HFFc6 (cell line): Measurements from ENCODE around the gene BSDC1. TPM values are rescaled to one million over a fixed set of nuclear protein-coding genes. Genes with fewer than 3 reads are reported as not detected.

Experiments
- DNase-seq: peaks from one replicate; pipeline ENCODE4 v3.0.0-alpha.2; 2018
- H3K27ac Mint-ChIP-seq: 2 replicates; pipeline ENCODE4 v1.8.0; 2020; ENCODE audit warnings: mild to moderate bottlenecking, mixed read lengths
- H3K27me3 Mint-ChIP-seq: 2 replicates; pipeline ENCODE4 v1.8.0; 2021; ENCODE audit warnings: mild to moderate bottlenecking, moderate library complexity, mixed read lengths; ENCODE audit not compliant: insufficient read depth
- H3K36me3 Mint-ChIP-seq: 2 replicates; pipeline ENCODE4 v1.8.0; 2021; ENCODE audit warnings: low read depth, mixed read lengths
- H3K4me1 Mint-ChIP-seq: 2 replicates; pipeline ENCODE4 v1.8.0; 2020; ENCODE audit warnings: low read depth, mixed read lengths
- H3K4me3 Mint-ChIP-seq: 2 replicates; pipeline ENCODE4 v1.8.0; 2020; ENCODE audit warnings: mild to moderate bottlenecking, moderate library complexity, mixed read lengths
- H3K9me3 Mint-ChIP-seq: 2 replicates; pipeline ENCODE4 v1.8.0; 2020; ENCODE audit warnings: mild to moderate bottlenecking, mixed read lengths
- total RNA-seq, 6 experiments: library from RNA; stranded (reverse); fragmentation: NEBNext Ultra II Directional; extraction: Animal tissue kit (Norgen Biotek cat#: 25700); gene quantifications; 2 replicates in 1 of 6; 3 replicates in 5 of 6; pipeline ENCODE4 v1.2.3, GENCODE V29; 2021
- TF ChIP-seq, protein P1 (sequence below): fragments of 200-600 bp; sonication (generic); IDR thresholded peaks from 2 replicates; pipeline ENCODE4 v1.5.0; 2021; ENCODE audit warnings: antibody characterized with exemption, mild to moderate bottlenecking

The BSDC1 gene
- total RNA-seq, 6 experiments from 2014 or later: 52.9 to 65.5 (median 60.1) TPM

DNA sequence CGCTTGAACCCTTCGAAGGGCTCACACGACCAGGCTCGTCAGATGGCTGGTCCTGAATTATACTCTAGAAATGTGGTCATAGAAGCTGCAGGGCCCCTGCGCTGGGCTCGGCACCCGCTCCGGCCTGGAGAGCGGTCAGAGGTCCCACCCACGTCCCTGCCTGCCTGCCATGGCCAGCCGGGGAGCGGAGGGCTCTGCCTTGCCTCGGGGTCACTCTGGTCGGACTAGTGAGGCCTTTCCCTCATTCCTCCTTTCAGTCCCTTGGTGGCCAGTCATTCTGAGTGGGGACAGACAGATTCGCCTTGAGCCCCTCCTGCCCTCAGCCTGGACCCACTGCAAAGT, 57.7 kb downstream of the BSDC1 start:
- TF ChIP-seq, protein P1, sequence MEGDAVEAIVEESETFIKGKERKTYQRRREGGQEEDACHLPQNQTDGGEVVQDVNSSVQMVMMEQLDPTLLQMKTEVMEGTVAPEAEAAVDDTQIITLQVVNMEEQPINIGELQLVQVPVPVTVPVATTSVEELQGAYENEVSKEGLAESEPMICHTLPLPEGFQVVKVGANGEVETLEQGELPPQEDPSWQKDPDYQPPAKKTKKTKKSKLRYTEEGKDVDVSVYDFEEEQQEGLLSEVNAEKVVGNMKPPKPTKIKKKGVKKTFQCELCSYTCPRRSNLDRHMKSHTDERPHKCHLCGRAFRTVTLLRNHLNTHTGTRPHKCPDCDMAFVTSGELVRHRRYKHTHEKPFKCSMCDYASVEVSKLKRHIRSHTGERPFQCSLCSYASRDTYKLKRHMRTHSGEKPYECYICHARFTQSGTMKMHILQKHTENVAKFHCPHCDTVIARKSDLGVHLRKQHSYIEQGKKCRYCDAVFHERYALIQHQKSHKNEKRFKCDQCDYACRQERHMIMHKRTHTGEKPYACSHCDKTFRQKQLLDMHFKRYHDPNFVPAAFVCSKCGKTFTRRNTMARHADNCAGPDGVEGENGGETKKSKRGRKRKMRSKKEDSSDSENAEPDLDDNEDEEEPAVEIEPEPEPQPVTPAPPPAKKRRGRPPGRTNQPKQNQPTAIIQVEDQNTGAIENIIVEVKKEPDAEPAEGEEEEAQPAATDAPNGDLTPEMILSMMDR: no peak
- Mint-ChIP-seq H3K36me3 (peaks cover 9% of the 10 kb centered on the region; the same call in 1 of the 2 replicates), H3K9me3 (no peaks in the 10 kb centered on the region), H3K27ac (no peak overlapping the region), H3K27me3 (peaks cover 4% of the 10 kb centered on the region), H3K4me3 (peak overlapping the region; percentile 56), H3K4me1 (peaks cover 32% of the 10 kb centered on the region)
- no peak for DNase-seq

DNA sequence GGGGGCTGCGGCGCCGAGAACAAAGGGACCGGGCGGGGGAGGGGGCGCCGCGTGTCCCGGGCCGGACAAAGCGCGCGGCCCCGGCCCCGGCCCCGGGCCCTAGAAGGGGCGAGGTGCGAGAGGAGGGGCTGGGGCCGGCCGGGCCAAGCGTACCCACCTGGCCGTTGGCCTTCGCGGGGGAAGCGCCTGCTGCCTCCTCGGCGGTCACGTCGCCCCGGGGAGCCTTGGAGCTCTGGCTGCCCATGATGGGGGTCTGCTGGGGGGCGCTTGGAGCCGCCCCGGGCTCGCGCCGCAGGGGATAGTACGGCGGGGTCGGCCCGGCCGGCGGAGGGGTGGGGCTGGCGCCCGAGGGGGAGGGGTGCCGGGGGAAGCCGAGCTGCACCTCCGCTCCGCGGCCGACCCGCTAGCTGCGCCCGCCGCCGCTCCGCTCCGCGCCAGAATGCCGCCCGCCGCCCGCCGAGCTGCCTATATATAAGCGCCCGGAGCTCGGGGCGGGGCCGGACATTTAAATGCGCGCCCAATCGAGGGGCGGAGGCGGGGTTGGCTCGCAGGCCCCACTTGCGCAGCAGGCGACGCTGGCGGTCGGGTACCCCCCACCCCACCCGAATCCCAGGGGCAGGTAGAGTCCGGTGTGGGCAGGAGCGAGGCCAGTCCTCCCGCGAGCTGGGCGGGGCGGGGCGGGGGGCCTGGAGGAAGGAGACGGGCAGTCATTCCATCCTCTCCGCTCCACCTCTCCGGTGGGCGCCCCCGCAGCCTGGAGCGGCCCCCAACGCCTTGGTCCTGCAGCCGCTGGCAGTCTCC, 58.3 kb downstream of the BSDC1 start, which contains the start of gene MARCKSL1:
Gene MARCKSL1 (minus strand): TSS at position 444 of the 801 bp plus-strand sequence. CDS start 200 bp downstream, at position 244.
- Mint-ChIP-seq H3K36me3 (peaks cover 9% of the 10 kb centered on the region; the same call in 1 of the 2 replicates), H3K9me3 (no peaks in the 10 kb centered on the region), H3K27me3 (peaks cover 4% of the 10 kb centered on the region), H3K27ac (no peak within 1 kb of the TSS), H3K4me3 (peak within 1 kb of the TSS; percentile 83), H3K4me1 (peaks cover 32% of the 10 kb centered on the region)
- no peak for DNase-seq
- TF ChIP-seq, protein P1: no peak

DNA sequence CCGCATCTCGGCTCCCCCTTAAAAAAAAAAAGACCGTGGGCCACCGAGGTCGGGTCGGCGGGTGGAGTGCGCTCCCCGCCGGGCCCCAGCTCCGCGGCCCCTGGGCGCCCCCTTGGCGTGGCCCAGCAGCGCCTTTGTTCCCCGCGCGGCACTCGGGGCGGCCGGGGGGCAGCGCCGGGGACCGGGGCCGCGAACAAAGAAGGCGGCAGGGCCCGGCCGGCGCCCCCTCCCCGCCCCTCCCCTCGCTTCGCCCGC, 58.8 kb downstream of the BSDC1 start:
- Mint-ChIP-seq H3K27ac (no peak overlapping the region), H3K36me3 (peaks cover 9% of the 10 kb centered on the region; the same call in 1 of the 2 replicates), H3K4me1 (peaks cover 32% of the 10 kb centered on the region), H3K4me3 (no peak overlapping the region), H3K27me3 (peaks cover 4% of the 10 kb centered on the region), H3K9me3 (no peaks in the 10 kb centered on the region)
- no peak for DNase-seq
- TF ChIP-seq, protein P1: no peak

DNA sequence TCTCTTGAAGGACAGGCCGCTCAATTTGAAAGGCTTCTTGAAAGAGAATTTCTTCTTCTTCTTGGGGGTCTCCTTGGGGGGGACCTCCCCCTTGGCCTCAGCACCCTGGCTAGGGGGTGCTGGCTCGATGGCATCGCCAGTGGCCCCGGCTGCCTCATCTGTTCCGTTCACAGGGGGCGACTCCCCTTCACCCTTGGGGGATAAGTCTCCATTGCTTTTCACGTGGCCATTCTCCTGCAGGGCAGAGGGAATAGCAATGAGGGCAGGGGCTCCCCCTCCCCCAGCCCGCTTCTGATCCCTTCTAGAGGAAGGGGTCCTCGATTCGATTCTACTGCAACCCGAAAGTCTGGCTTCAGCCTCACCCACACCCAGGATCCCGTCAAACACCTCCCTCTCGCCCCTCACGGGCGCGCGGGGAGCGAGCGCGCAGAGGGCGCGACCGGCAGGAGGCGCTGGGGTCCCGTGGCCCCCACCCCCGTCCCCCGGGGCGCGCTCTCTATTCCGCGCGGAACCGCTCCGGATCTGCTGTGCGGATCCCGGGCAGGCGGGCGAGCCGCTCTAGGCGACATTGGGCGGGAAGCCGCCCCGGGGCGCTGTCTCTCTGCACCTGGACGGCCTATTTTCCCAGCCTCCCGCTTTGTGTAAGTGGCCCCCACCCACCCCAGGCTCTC, 59.2 kb downstream of the BSDC1 start:
- TF ChIP-seq, protein P1: peak; percentile 80
- H3K4me3 Mint-ChIP-seq: peak overlapping the region; percentile 83
- no peaks in the 10 kb centered on the region for H3K9me3 Mint-ChIP-seq
- DNase-seq: no peak
- peaks cover 31% of the 10 kb centered on the region for H3K4me1 Mint-ChIP-seq
- H3K36me3 Mint-ChIP-seq: peaks cover 11% of the 10 kb centered on the region; the same call in 1 of the 2 replicates
- H3K27ac Mint-ChIP-seq: no peak overlapping the region
- H3K27me3 Mint-ChIP-seq: peaks cover 4% of the 10 kb centered on the region

DNA sequence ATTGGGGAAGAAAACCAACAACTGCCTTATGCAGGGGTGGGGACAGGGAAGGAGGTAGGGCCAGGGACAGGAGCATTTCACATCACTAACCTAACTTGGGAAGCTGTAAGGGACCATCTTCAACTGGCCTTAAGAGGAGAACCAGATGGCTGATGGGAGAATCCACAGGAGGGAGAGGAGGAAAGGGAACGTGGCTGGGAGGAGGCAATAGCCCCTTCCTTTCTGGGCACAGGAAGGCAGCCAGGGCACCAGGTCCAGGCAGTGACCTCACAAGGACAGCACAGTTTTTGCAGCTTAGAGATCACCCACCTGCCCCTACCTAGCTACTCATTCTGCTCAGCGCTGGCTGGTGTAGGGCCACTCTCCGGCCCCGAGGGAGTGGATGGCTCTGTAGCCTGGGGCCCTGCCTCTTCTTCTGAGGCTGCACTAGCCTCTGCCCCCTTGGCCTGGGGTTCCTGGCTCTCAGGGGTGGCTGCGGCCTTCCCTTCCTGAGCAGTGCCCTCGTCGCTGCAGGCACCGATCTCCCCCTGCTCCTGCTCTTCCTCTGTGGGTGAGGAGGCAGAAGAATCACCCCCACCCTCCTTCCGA, 59.9 kb downstream of the BSDC1 start:
- H3K36me3 Mint-ChIP-seq: peaks cover 17% of the 10 kb centered on the region; the same call in 1 of the 2 replicates
- peak overlapping the region; percentile 39; the same call in 1 of the 2 replicates for H3K4me3 Mint-ChIP-seq
- DNase-seq: no peak
- TF ChIP-seq, protein P1: no peak
- peaks cover 25% of the 10 kb centered on the region for H3K4me1 Mint-ChIP-seq
- no peak overlapping the region; the same call in 1 of the 2 replicates for H3K27ac Mint-ChIP-seq
- no peaks in the 10 kb centered on the region for H3K9me3 Mint-ChIP-seq
- peaks cover 3% of the 10 kb centered on the region for H3K27me3 Mint-ChIP-seq
